H1 (cell line): ENCODE results near the gene SUOX.

Source experiments
- CEBPB ChIP-seq: IDR thresholded peaks from 2 replicates; pipeline ENCODE4 v1.6.1; 2012; ENCODE audit warnings: low read depth, low read length
- CTCF ChIP-seq, 3 experiments: IDR thresholded peaks; 1 replicate in 2 of 3; 2 replicates in 1 of 3; pipeline versions ENCODE4 v1.5.1 to v1.6.1; 2011; ENCODE audit warnings: low read length in 3 of 3, mild to moderate bottlenecking in 3 of 3, inconsistent platforms in 2 of 3, low read depth in 1 of 3, moderate library complexity in 1 of 3; ENCODE audit not compliant: insufficient read depth in 1 of 3; ENCODE audit errors: control extremely low read depth in 1 of 3
- E2F6 ChIP-seq: IDR thresholded peaks from 2 replicates; pipeline ENCODE4 v1.6.1; 2012; ENCODE audit warnings: inconsistent platforms
- EZH2 ChIP-seq: fragments of 200-600 bp; sonication (generic); IDR thresholded peaks from 2 replicates; pipeline ENCODE4 v1.7.1; 2012; ENCODE audit warnings: low read depth, mild to moderate bottlenecking, moderate library complexity, low read length, inconsistent platforms; ENCODE audit not compliant: severe bottlenecking
- KDM5A ChIP-seq: fragments of 200-600 bp; IDR thresholded peaks from 2 replicates; pipeline ENCODE4 v1.7.1; 2012; ENCODE audit warnings: mild to moderate bottlenecking, low read length, inconsistent platforms, mixed read lengths
- NANOG ChIP-seq: IDR thresholded peaks from 2 replicates; pipeline ENCODE4 v1.6.1; 2011; ENCODE audit warnings: low read length, low read depth, mild to moderate bottlenecking, inconsistent platforms; ENCODE audit not compliant: insufficient read depth, poor library complexity, severe bottlenecking
- POU5F1 ChIP-seq: IDR thresholded peaks from 2 replicates; pipeline ENCODE4 v1.6.1; 2011; ENCODE audit warnings: low read depth, mild to moderate bottlenecking, low read length, moderate library complexity
- RXRA ChIP-seq: IDR thresholded peaks from 2 replicates; pipeline ENCODE4 v1.6.1; 2011; ENCODE audit warnings: low read depth, mild to moderate bottlenecking, low read length, moderate library complexity; ENCODE audit not compliant: insufficient read depth
- SIRT6 ChIP-seq: IDR thresholded peaks from one replicate; pipeline ENCODE4 v1.7.1; 2012; ENCODE audit warnings: low read length, inconsistent platforms
- TAF1 ChIP-seq: IDR thresholded peaks from 2 replicates; pipeline ENCODE4 v1.6.1; 2011; ENCODE audit warnings: mild to moderate bottlenecking, low read depth, low read length
- TBP ChIP-seq: IDR thresholded peaks from 2 replicates; pipeline ENCODE4 v1.6.1; 2011; ENCODE audit warnings: low read depth, low read length, improper control_type of control experiment
- USF2 ChIP-seq: IDR thresholded peaks from 2 replicates; pipeline ENCODE4 v1.6.1; 2011; ENCODE audit warnings: low read length, improper control_type of control experiment

- TF ChIP-seq SIRT6 (no peak), EZH2 (no peak), NANOG (no peak), TAF1 (no peak), CTCF (IDR thresholded peaks at IDR 0.05; ENCODE audit: control extremely low read depth in 1 of 3, insufficient read depth in 1 of 3, low read depth in 1 of 3, low read length in 3 of 3) (no peak), E2F6 (no peak), TBP (no peak), CEBPB (no peak), POU5F1 (no peak), RXRA (no peak), USF2 (no peak), KDM5A (no peak)
Observed at GRCh38 chr12:56018356-56018755, 21.3 kb downstream of the SUOX start.
